ES-I3 (cell line): ENCODE data around the gene ARPC5.

ENCODE experiments used
- H3K36me3 ChIP-seq: 2 replicates; pipeline ENCODE4 v1.6.1; 2013; ENCODE audit warnings: mild to moderate bottlenecking, low read length, control low read depth, moderate library complexity; ENCODE audit not compliant: insufficient read depth
- H3K4me1 ChIP-seq: 2 replicates; pipeline ENCODE4 v1.6.1; 2013; ENCODE audit warnings: mild to moderate bottlenecking, control low read depth, low read length; ENCODE audit not compliant: insufficient read depth
- H3K9ac ChIP-seq: 2 replicates; pipeline ENCODE4 v1.6.1; 2013; ENCODE audit warnings: low read depth, mild to moderate bottlenecking, low read length, moderate library complexity
- H3K9me3 ChIP-seq: 2 replicates; pipeline ENCODE4 v1.6.1; 2013; ENCODE audit warnings: mild to moderate bottlenecking, low read length, moderate library complexity; ENCODE audit not compliant: control insufficient read depth, insufficient read depth

The ARPC5 gene

GRCh38 chr1:183609759-183610452 is 25.7 kb downstream of the ARPC5 start:
- Histone ChIP-seq H3K4me1 (no peaks in the 10 kb centered on the region), H3K36me3 (no peaks in the 10 kb centered on the region), H3K9ac (no peak overlapping the region), H3K9me3 (no peaks in the 10 kb centered on the region)

- Histone ChIP-seq H3K9ac (no peak overlapping the region), H3K36me3 (no peaks in the 10 kb centered on the region), H3K9me3 (no peaks in the 10 kb centered on the region), H3K4me1 (no peaks in the 10 kb centered on the region)
These were observed 26.3 kb downstream of the ARPC5 start for GRCh38 chr1:183609313-183609712.

GRCh38 chr1:183607322-183607980 is 28.1 kb downstream of the ARPC5 start:
- Histone ChIP-seq H3K9ac (no peak overlapping the region), H3K9me3 (no peaks in the 10 kb centered on the region), H3K36me3 (no peaks in the 10 kb centered on the region), H3K4me1 (no peaks in the 10 kb centered on the region)

- Histone ChIP-seq H3K36me3 (no peaks in the 10 kb centered on the region), H3K9me3 (no peaks in the 10 kb centered on the region), H3K4me1 (no peaks in the 10 kb centered on the region), H3K9ac (no peak overlapping the region)
These were observed 29.7 kb downstream of the ARPC5 start for GRCh38 chr1:183605904-183606303.

GRCh38 chr1:183604815-183605214 is 30.8 kb downstream of the ARPC5 start:
- Histone ChIP-seq H3K36me3 (no peaks in the 10 kb centered on the region), H3K4me1 (no peaks in the 10 kb centered on the region), H3K9me3 (no peaks in the 10 kb centered on the region; the same call in 1 of the 2 replicates), H3K9ac (no peak overlapping the region)

- Histone ChIP-seq H3K4me1 (no peaks in the 10 kb centered on the region), H3K9me3 (no peaks in the 10 kb centered on the region; the same call in 1 of the 2 replicates), H3K36me3 (no peaks in the 10 kb centered on the region), H3K9ac (no peak overlapping the region)
These were observed 31.4 kb downstream of the ARPC5 start for GRCh38 chr1:183604038-183604808.

- Histone ChIP-seq H3K9ac (no peak overlapping the region), H3K9me3 (no peaks in the 10 kb centered on the region; the same call in 1 of the 2 replicates), H3K4me1 (no peaks in the 10 kb centered on the region), H3K36me3 (no peaks in the 10 kb centered on the region)
These were observed 33.1 kb downstream of the ARPC5 start for GRCh38 chr1:183602510-183602909.

- H3K36me3 ChIP-seq, result no peaks in the 10 kb centered on the region
- H3K9me3 ChIP-seq, result no peaks in the 10 kb centered on the region; the same call in 1 of the 2 replicates
- no peak overlapping the region for H3K9ac ChIP-seq
- H3K4me1 ChIP-seq, result no peaks in the 10 kb centered on the region
These were observed 34.9 kb downstream of the ARPC5 start for GRCh38 chr1:183600634-183601033.

GRCh38 chr1:183600136-183600535 is 35.4 kb downstream of the ARPC5 start:
- Histone ChIP-seq H3K9ac (no peak overlapping the region), H3K4me1 (no peaks in the 10 kb centered on the region), H3K36me3 (no peaks in the 10 kb centered on the region), H3K9me3 (no peaks in the 10 kb centered on the region; the same call in 1 of the 2 replicates)

GRCh38 chr1:183598386-183598785 is 37.2 kb downstream of the ARPC5 start:
- H3K9me3 ChIP-seq, result no peaks in the 10 kb centered on the region; the same call in 1 of the 2 replicates
- H3K4me1 ChIP-seq, result no peaks in the 10 kb centered on the region
- H3K9ac ChIP-seq, result no peak overlapping the region
- H3K36me3 ChIP-seq, result no peaks in the 10 kb centered on the region

- no peaks in the 10 kb centered on the region; the same call in 1 of the 2 replicates for H3K4me1 ChIP-seq
- H3K36me3 ChIP-seq, result no peaks in the 10 kb centered on the region
- H3K9ac ChIP-seq, result no peak overlapping the region
- H3K9me3 ChIP-seq, result no peaks in the 10 kb centered on the region; the same call in 1 of the 2 replicates
These were observed 37.8 kb downstream of the ARPC5 start for GRCh38 chr1:183597656-183598347.

GRCh38 chr1:183596500-183596899 is 39.1 kb downstream of the ARPC5 start:
- no peaks in the 10 kb centered on the region; the same call in 1 of the 2 replicates for H3K4me1 ChIP-seq
- H3K9ac ChIP-seq, result no peak overlapping the region
- H3K9me3 ChIP-seq, result no peaks in the 10 kb centered on the region; the same call in 1 of the 2 replicates
- no peaks in the 10 kb centered on the region for H3K36me3 ChIP-seq

- H3K9ac ChIP-seq, result no peak overlapping the region
- H3K4me1 ChIP-seq, result no peaks in the 10 kb centered on the region; the same call in 1 of the 2 replicates
- no peaks in the 10 kb centered on the region for H3K9me3 ChIP-seq
- no peaks in the 10 kb centered on the region for H3K36me3 ChIP-seq
These were observed 40.0 kb downstream of the ARPC5 start for GRCh38 chr1:183595537-183595936.

- no peak overlapping the region for H3K9ac ChIP-seq
- peaks cover 9% of the 10 kb centered on the region for H3K4me1 ChIP-seq
- H3K9me3 ChIP-seq, result no peaks in the 10 kb centered on the region
- H3K36me3 ChIP-seq, result no peaks in the 10 kb centered on the region
These were observed 42.2 kb downstream of the ARPC5 start for GRCh38 chr1:183593356-183593755.
